Activated T-cell treated with anti-CD3 and anti-CD28 coated beads for 24 hours (primary cell): ENCODE results near the gene MARCHF11.

ENCODE experiments used
- DNase-seq: peaks from one replicate; pipeline ENCODE4 v3.0.0-alpha.2; 2020; ENCODE audit warnings: low read depth

The MARCHF11 gene, protein sequence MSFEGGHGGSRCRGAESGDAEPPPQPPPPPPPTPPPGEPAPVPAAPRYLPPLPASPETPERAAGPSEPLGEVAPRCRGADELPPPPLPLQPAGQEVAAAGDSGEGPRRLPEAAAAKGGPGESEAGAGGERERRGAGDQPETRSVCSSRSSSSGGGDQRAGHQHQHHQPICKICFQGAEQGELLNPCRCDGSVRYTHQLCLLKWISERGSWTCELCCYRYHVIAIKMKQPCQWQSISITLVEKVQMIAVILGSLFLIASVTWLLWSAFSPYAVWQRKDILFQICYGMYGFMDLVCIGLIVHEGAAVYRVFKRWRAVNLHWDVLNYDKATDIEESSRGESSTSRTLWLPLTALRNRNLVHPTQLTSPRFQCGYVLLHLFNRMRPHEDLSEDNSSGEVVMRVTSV

GRCh38 chr5:16179511-16179935 is at the start of gene MARCHF11:
Gene MARCHF11, minus strand, starts transcription at chr5:16179791. Its CDS starts 216 bp downstream, at chr5:16179575.
- no peak for DNase-seq

GRCh38 chr5:16225927-16226326 is 46.3 kb upstream of the MARCHF11 start:
- DNase-seq = no peak

DNA sequence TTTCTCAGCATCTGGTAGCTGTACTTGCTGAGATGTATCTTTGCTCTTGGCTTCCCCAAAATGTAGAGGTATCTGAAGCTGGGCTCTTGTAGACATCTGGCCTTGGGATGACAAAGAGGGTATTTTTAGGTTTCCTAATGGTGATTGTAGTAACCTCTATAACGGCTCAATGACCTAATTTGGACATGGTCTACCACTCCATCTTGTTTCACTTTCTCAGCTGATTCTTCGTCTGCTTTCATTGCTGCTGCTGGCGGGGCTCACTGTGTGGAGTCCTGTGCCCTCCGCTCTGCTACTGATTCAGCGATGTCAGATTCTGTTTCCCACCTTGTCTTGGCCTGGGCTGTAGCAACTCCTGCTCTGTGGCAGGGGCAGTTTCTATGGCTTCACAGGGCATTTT is 12.7 kb upstream of the MARCHF11 start:
- no peak for DNase-seq

DNA sequence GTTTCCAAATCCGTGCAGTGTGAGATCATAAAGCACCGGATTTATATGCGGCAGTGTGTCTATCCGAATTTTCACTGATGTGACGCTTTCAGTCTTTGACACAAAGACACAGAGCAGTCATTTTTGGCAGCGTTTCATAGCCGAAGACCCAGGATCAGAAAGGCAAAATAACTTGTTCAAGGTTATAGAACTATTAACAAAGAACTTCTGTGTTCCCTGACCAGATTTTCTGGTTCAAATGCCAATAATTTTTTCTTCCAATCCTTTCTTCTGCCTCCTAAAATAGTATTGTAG is 1.1 kb upstream of the MARCHF11 start:
- DNase-seq = no peak

DNA sequence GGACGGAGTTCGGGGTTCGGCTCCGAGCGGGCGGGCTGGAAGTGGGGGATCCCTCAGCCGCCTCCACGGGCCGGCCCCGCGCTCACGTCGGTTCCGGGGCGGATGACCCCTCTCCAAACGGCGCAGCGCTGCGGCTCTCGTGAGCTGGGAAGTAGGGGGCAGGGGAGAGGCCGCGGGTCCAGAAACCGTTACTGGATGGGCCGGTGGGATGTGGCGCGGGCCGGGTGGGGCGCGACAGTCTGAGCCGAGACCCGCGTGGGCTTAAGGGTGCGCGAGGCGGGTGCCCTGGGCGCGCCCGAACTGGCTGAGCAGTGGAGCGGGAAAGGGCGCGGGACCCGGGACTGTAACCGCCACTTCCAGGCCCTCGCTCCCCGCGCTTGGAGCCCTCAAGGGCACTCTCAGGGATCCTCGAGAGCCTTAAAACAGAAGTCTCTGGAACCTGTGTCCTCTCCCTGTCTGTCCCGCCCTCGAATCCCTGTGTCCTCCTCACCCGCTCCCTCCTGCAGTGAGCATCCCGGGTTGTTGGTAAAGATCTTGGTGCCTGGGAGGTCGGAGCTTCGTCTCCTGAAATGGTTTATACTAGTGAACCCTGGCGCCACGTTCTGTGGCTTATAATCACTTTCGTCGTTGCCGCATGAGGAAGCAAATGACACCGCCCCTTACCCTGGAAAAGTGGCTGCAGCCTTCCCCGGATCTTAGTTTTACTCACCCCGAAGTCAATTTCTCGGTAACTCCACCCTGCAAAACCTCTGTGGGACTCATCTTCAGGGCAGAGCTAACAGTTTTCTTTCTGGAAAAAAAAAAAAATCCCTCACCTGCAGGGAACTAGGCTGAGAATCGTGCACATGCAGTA is 571 bp upstream of the MARCHF11 start:
- no peak for DNase-seq

DNA sequence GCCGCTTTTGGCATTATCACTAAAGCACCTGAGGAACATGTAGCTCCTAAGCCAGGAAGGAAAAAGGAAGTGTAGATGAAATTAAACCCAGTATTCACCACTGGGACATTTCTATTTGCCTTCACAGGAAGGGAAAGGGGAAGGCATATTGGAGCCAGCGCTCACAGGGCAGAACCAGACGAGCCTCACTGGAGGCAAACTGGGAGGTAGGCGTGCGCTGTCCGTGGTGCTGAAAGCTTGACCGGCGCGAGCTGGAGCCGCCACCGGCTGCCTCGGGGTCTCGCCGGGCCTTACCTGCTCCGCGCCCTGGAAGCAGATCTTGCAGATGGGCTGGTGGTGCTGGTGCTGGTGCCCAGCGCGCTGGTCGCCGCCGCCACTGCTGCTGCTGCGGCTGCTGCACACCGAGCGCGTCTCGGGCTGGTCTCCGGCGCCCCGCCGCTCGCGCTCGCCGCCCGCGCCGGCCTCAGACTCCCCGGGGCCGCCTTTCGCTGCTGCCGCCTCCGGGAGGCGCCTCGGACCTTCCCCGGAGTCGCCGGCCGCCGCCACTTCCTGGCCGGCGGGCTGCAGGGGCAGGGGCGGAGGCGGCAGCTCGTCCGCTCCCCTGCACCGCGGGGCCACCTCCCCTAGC is 732 bp downstream of the MARCHF11 start:
- DNase-seq = no peak

DNA sequence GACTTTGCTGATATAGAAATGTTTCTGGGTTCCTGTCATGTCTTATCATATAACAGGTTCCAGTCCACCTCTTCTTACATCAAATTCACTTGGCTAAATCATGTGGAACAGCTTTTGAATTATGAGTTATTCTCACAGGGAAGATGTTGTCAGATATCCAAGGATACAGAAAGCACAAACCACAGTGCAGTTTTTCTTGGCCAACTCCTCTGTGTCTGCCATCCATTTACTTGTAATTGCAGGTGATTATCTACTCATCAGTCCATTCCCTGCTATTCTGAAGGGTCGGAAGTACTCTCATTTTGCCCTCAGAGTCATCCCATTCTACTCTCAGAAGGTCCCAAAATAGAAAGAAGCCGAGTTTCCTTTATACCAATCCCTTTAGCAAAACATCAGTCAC is 10.0 kb downstream of the MARCHF11 start:
- no peak for DNase-seq

DNA sequence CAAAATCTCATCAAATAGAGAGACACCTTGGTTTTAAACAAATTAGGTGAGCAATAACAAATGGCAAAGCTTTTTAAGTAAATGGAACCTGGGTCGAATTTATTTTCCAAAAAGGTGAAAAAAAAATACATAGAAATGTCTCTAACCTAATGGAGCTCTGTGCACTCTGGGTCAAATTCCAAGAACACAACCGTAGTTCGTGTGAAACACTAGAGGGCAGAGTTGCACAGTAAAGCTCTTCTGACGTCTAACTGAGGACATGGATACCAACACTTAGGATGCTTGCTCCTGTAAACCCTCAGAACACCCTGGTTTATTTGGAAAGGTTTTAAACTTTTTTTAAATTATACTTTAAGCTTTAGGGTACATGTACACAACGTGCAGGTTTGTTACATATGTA is 18.9 kb downstream of the MARCHF11 start:
- DNase-seq = no peak

GRCh38 chr5:16159636-16160035 is 20.0 kb downstream of the MARCHF11 start:
- no peak for DNase-seq

- no peak for DNase-seq
Observed at GRCh38 chr5:16156152-16156551, 23.4 kb downstream of the MARCHF11 start.

DNA sequence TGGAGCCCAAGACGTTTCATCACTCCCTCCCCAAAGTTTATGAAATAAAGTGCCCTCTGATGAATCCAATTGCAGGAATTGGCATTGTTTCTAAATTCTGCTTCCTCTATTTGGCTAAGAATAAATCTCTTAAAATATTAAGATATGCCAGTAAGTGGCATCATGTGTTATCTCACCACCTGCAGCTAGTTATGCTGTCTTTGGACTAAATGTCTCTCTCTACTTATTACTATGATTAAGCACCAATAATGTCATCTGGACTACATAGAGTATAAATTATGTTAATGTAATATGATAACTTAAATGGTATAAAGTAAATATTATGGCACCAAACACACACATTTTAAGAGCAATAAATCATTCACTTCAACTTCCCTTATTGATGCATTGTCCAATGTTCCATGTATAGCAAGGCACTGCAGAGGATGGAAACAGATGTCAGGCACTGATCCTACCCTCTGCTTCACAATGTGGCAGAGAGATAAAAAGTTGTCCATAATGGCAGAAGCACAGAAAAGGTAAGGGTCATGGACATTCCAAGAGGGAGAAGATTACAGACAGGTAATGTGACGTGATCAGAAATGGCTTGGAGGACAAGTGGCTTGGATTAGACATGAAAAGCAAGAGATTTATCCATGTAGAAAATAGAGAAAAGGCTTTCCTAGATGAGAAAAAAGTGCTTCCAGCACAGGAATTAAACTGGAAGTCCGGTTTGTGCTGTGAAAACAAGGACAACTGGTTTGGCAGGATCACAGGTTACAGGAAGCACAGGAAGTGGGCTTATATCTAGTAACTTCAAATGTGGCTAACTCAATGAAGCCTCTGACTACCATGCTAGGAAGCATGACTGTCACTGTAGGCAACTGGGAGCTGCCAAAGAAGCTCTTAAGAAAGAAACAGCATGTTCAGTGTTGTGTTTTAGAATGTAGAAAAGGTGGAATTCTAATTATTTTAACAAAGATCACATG is 26.7 kb downstream of the MARCHF11 start:
- DNase-seq = no peak

GRCh38 chr5:16149621-16150020 is 30.0 kb downstream of the MARCHF11 start:
- no peak for DNase-seq

GRCh38 chr5:16147179-16147900 is 32.3 kb downstream of the MARCHF11 start:
- DNase-seq = no peak

- DNase-seq = no peak
Observed at GRCh38 chr5:16144416-16144815, 35.2 kb downstream of the MARCHF11 start.

DNA sequence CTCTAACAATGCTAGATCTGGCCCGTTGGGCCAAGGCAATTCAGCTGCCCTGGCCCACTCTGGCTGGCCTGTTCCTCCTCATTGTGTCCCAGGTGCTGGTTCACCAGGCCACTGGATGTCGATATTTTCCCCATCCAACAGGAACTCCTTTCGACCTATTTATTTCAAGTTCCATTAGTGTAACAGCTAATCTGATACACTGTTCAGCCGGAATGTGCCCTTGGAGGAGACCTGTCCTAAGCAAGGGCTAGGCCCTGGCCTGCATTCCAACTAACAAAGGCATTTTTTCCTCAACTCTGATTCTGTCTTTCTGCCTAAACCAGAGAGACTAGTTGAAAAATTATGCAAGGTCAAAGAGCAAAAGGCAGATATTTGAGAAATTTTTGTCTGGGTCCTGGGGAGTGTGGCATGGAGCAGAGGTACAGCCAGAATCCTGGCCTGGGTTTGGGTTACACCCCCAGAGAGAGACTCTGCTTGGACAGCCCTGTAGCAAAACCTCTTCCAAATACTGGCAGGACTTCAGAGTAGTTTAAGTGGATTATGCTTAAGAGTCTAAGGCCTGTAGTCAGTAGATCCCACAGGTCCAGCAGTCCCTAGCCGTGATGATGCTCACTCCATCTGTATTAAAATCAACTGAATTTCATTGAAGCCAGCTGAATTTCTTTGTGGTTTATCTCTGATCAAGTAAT is 36.1 kb downstream of the MARCHF11 start:
- no peak for DNase-seq

- no peak for DNase-seq
Observed at GRCh38 chr5:16140944-16141343, 38.6 kb downstream of the MARCHF11 start.

GRCh38 chr5:16140417-16140816 is 39.2 kb downstream of the MARCHF11 start:
- DNase-seq = no peak

- DNase-seq = no peak
Observed at GRCh38 chr5:16137177-16137576, 42.4 kb downstream of the MARCHF11 start.

GRCh38 chr5:16135506-16135905 is 44.1 kb downstream of the MARCHF11 start:
- DNase-seq = no peak

GRCh38 chr5:16135003-16135402 is 44.6 kb downstream of the MARCHF11 start:
- DNase-seq = no peak
